ENCODE results near the gene EGFL6. TPM values are rescaled to one million over a fixed set of nuclear protein-coding genes. Genes with fewer than 3 reads are reported as not detected.

Gene EGFL6
- total and polyA plus RNA-seq, 9 donors, result 0.12 to 1.3 (median 0.34) TPM; not detected in 4

GRCh38 chrX:13654116-13654515, 84.7 kb downstream of the EGFL6 start:
- DNase-seq, result peak in 1 of 5 donors; percentile 38
- no peak for TF ChIP-seq POLR2A (IDR thresholded peaks at IDR 0.05)
- no peak for TF ChIP-seq EP300 (IDR thresholded peaks at IDR 0.05)
- no peak for TF ChIP-seq CTCF (IDR thresholded peaks at IDR 0.05)
- Histone ChIP-seq H3K4me1 (ENCODE audit: insufficient read depth) (peaks cover 4% of the 10 kb centered on the region), H3K4me3 (no peak overlapping the region), H3K27me3 (no peaks in the 10 kb centered on the region), H3K27ac (no peak overlapping the region), H3K36me3 (no peaks in the 10 kb centered on the region), H3K9me3 (no peaks in the 10 kb centered on the region)
- intact Hi-C loops (cut with DNase I), result loop anchor here in 1 of 4 donors (10.0 kb wide), 1 partner anchor 81 kb away; the partner anchor contains the start of genes OFD1 and TRAPPC2

GRCh38 chrX:13655674-13656073, 86.3 kb downstream of the EGFL6 start:
- H3K4me3 ChIP-seq, result no peak overlapping the region
- H3K36me3 ChIP-seq, result no peaks in the 10 kb centered on the region
- intact Hi-C loops (cut with DNase I), result loop anchor here (2.0 to 10.0 kb wide), 5 partner anchors 79 to 377 kb away; partner anchors contain the start of genes GEMIN8 (in 2 of the 4), OFD1 (in 1 of the 4) and TRAPPC2 (in 1 of the 4)
- H3K9me3 ChIP-seq, result no peaks in the 10 kb centered on the region
- DNase-seq, result no peak
- H3K27me3 ChIP-seq, result no peaks in the 10 kb centered on the region
- peaks cover 4% of the 10 kb centered on the region for H3K4me1 ChIP-seq (ENCODE audit: insufficient read depth)
- TF ChIP-seq CTCF (IDR thresholded peaks at IDR 0.05) (no peak), POLR2A (IDR thresholded peaks at IDR 0.05) (no peak), EP300 (IDR thresholded peaks at IDR 0.05) (no peak)
- H3K27ac ChIP-seq, result no peak overlapping the region
- 92 to 96% (median 92%) methylated on average over 3 of the region's 3 CpGs for whole genome bisulfite sequencing, 3 donors

GRCh38 chrX:13658602-13659001, 89.2 kb downstream of the EGFL6 start:
- intact Hi-C loops (cut with DNase I), result loop anchor here in 3 of 4 donors (5.0 to 10.0 kb wide), 4 partner anchors 76 to 374 kb away; partner anchors contain the start of genes GEMIN8 (in 2 of the 3), OFD1 (in 1 of the 3) and TRAPPC2 (in 1 of the 3)
- Histone ChIP-seq H3K27me3 (no peaks in the 10 kb centered on the region), H3K9me3 (no peaks in the 10 kb centered on the region), H3K4me3 (no peak overlapping the region), H3K27ac (peak overlapping the region in 1 of 2 donors; percentile 42), H3K4me1 (ENCODE audit: insufficient read depth) (peaks cover 3% of the 10 kb centered on the region), H3K36me3 (no peaks in the 10 kb centered on the region)
- TF ChIP-seq CTCF (IDR thresholded peaks at IDR 0.05) (peak; percentile 70 to 82 (median 79)), POLR2A (IDR thresholded peaks at IDR 0.05) (no peak), EP300 (IDR thresholded peaks at IDR 0.05) (no peak)
- 9 to 17% (median 16%) methylated on average over 2 of the region's 2 CpGs for WGBS, 3 donors
- DNase-seq, result no peak

GRCh38 chrX:13659063-13659462, 89.7 kb downstream of the EGFL6 start:
- TF ChIP-seq POLR2A (IDR thresholded peaks at IDR 0.05) (no peak), CTCF (IDR thresholded peaks at IDR 0.05) (no peak), EP300 (IDR thresholded peaks at IDR 0.05) (no peak)
- 49 to 50% (median 50%) methylated on average over 6 of the region's 6 CpGs for WGBS, 3 donors
- H3K9me3 ChIP-seq, result no peaks in the 10 kb centered on the region

More at GRCh38 chrX:13659063-13659462, 89.7 kb downstream of the EGFL6 start:
- peak overlapping the region in 1 of 2 donors; percentile 42 for H3K27ac ChIP-seq
- peaks cover 3% of the 10 kb centered on the region for H3K4me1 ChIP-seq (ENCODE audit: insufficient read depth)
- no peaks in the 10 kb centered on the region for H3K36me3 ChIP-seq
- DNase-seq, result no peak
- no peaks in the 10 kb centered on the region for H3K27me3 ChIP-seq
- no peak overlapping the region for H3K4me3 ChIP-seq
- intact Hi-C loops (cut with DNase I), result loop anchor here in 3 of 4 donors (5.0 to 10.0 kb wide), 4 partner anchors 76 to 373 kb away; partner anchors contain the start of genes GEMIN8 (in 2 of the 3), OFD1 (in 1 of the 3) and TRAPPC2 (in 1 of the 3)
